ENCODE results near the gene GPATCH2L. TPM values are rescaled to one million over a fixed set of nuclear protein-coding genes. Genes with fewer than 3 reads are reported as not detected.

Gene GPATCH2L
- total and polyA plus RNA-seq, 7 donors, result 6.2 to 42.6 (median 29.9) TPM

DNA sequence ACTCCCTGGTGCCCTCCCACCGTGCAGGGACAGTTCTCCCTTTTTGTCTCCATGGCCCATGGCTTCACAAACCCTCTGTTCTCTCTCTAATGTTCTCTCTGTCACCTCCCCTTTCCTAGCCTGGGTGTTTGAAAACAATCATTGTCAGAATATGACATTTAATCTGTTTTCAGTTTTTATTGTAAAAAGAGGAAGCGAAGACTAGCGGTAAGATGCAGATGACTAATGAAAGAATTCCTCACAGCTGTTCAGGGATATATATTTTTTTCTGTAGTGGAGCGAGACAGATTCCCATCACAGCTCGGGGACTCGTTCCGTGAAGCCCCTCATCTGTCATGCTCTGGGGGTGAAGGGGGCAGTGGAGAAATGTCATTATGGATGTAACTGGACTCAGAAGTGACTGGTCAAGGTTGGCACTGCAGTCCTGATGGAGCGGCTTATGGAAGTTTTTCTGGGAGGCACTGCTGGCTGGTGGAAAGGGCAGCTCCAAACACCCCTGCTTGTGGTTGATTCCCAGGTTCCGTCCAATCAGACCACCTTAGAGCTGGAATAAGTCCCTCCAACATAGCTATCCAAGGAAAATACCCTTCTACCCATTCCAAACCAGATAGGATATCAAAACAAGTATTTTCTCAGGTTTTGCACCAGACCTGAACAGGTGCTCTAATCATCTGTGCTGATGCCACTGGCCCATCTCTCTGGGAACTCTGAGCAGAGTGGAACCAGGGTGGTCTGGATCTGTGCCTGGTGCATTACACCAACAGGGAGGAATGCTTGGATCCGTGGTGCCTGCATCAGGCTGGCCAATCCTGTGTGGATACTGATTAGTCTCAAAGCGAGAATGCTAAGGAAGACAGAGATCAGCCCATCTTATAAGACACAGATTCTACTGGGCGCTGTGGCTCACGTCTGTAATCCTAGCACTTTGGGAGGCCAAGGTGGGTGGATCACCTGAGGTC lies 84.7 kb downstream of the GPATCH2L start:
- no peaks in the 10 kb centered on the region for H3K9me3 ChIP-seq
- ATAC-seq, result no peak
- intact Hi-C loops (cut with DNase I), result no loop called here

DNA sequence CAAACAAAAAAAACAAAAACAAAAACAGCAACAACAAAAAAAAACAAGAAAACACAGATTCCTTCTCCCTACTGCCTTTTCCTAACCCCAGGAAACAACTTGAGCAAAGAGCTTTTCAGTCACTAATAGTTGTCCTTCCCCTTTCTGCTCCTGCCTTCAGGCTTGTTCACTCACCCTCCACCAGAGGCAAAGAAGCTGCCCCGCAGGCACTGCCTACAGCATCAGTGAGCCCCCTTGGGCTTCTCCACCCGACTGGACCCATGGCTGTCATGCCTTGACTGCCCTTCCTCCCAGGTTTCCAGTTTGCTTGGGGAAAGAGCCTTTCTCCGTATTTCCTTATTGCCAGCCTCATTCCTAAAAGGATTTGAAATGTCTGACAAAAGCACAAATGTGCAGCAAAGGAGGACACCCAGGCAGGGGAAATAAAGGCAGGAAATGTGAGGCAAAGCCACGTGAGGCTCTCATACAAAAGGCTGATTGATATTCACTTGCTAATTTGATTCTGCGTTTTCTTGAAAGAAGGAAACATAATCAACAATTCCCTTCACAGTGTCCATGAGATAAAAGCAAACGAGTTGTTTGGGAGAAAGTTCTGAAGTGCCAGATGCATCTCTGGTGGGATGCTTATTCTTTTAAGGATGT lies 85.7 kb downstream of the GPATCH2L start:
- DNase-seq (no peak), ATAC-seq (no peak)
- no peaks in the 10 kb centered on the region for H3K9me3 ChIP-seq
- peaks cover 0 to 1% (median 0%) of the 10 kb centered on the region in 3 donors for H3K27me3 ChIP-seq (ENCODE audit: insufficient read depth in 3 of 3, low read length in 2 of 3)
- no peak overlapping the region for H3K27ac ChIP-seq
- WGBS, 3 donors, result 63 to 76% (median 65%) methylated on average over 6 of the region's 6 CpGs
- H3K4me3 ChIP-seq, result no peak overlapping the region
- intact Hi-C loops (cut with DNase I), result no loop called here
- H3K4me1 ChIP-seq, result no peaks in the 10 kb centered on the region
- TF ChIP-seq, protein P1, sequence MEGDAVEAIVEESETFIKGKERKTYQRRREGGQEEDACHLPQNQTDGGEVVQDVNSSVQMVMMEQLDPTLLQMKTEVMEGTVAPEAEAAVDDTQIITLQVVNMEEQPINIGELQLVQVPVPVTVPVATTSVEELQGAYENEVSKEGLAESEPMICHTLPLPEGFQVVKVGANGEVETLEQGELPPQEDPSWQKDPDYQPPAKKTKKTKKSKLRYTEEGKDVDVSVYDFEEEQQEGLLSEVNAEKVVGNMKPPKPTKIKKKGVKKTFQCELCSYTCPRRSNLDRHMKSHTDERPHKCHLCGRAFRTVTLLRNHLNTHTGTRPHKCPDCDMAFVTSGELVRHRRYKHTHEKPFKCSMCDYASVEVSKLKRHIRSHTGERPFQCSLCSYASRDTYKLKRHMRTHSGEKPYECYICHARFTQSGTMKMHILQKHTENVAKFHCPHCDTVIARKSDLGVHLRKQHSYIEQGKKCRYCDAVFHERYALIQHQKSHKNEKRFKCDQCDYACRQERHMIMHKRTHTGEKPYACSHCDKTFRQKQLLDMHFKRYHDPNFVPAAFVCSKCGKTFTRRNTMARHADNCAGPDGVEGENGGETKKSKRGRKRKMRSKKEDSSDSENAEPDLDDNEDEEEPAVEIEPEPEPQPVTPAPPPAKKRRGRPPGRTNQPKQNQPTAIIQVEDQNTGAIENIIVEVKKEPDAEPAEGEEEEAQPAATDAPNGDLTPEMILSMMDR (IDR thresholded peaks at IDR 0.05), result no peak
- H3K36me3 ChIP-seq (ENCODE audit: insufficient read depth in 1 of 2, low read depth in 1 of 2), result peaks cover 2 to 4% of the 10 kb centered on the region in 2 donors

More for the DNA sequence above, 84.7 kb downstream of the GPATCH2L start:
- H3K27ac ChIP-seq, result no peak overlapping the region
- H3K4me1 ChIP-seq, result no peaks in the 10 kb centered on the region
- WGBS, 3 donors, result 55 to 60% (median 56%) methylated on average over 13 of the region's 13 CpGs
- peaks cover 2 to 4% of the 10 kb centered on the region in 2 donors for H3K36me3 ChIP-seq (ENCODE audit: insufficient read depth in 1 of 2, low read depth in 1 of 2)
- no peak overlapping the region for H3K4me3 ChIP-seq
- H3K27me3 ChIP-seq (ENCODE audit: insufficient read depth in 3 of 3, low read length in 2 of 3), result peaks cover 0 to 1% (median 0%) of the 10 kb centered on the region in 3 donors
- TF ChIP-seq, protein P1 (IDR thresholded peaks at IDR 0.05), result no peak
- DNase-seq, result no peak

DNA sequence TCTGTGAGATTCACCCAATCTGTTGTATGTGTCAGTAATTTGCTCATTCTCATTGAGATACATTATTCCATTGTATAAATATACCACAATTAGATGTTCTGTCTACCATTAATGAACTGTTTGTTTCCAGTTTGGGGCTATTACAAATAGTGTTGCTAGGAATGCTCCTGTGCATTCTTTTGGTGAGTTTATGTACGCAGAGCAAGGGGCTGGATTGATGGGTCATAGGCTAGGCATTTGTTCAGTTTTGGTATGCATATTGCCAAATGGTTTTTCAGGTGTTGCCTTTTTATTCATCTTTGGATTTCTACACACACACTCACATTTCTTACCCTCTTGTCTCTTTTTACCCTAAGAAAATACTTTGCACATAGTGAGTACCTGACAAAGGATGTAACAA lies 93.4 kb downstream of the GPATCH2L start:
- peaks cover 0 to 6% (median 0%) of the 10 kb centered on the region in 3 donors for H3K27me3 ChIP-seq (ENCODE audit: insufficient read depth in 3 of 3, low read length in 2 of 3)
- WGBS, 3 donors, result 90 to 94% (median 91%) methylated on average over 1 of the region's 1 CpG

DNA sequence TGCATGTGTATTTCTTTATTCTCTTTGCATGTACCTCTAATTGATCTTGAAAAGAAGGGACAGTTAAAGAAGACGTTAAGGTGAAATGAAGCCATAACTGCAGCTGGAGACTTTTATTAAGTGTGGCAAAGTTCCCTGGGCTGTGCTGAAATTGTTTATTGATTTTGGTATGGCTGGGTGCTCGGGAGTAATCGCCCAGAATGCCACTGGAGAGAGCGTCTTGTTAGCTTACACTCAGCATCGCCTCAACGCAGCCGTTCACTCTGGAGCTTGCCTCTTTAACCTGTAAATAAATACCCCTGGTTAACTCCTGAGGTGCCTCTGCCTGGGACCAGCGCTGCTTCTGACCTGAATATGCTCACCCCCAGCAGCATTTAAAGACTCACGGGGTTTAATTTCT lies 98.6 kb downstream of the GPATCH2L start:
- DNase-seq (no peak), ATAC-seq (no peak)
- TF ChIP-seq, protein P1 (IDR thresholded peaks at IDR 0.05), result no peak
- WGBS, 3 donors, result 19 to 22% (median 22%) methylated on average over 9 of the region's 9 CpGs
- intact Hi-C loops (cut with DNase I), result no loop called here
- Histone ChIP-seq H3K27me3 (ENCODE audit: insufficient read depth in 3 of 3, low read length in 2 of 3) (peaks cover 0 to 6% (median 0%) of the 10 kb centered on the region in 3 donors), H3K36me3 (ENCODE audit: insufficient read depth in 1 of 2, low read depth in 1 of 2) (no peaks in the 10 kb centered on the region), H3K4me3 (no peak overlapping the region), H3K9me3 (no peaks in the 10 kb centered on the region), H3K27ac (no peak overlapping the region), H3K4me1 (no peaks in the 10 kb centered on the region)

More for the DNA sequence above, 93.4 kb downstream of the GPATCH2L start:
- peaks cover 4% of the 10 kb centered on the region for H3K9me3 ChIP-seq
- no peaks in the 10 kb centered on the region for H3K36me3 ChIP-seq (ENCODE audit: insufficient read depth in 1 of 2, low read depth in 1 of 2)
- DNase-seq (no peak), ATAC-seq (no peak)
- no peak overlapping the region for H3K27ac ChIP-seq
- H3K4me3 ChIP-seq, result no peak overlapping the region
- TF ChIP-seq, protein P1 (IDR thresholded peaks at IDR 0.05), result no peak
- no peaks in the 10 kb centered on the region for H3K4me1 ChIP-seq
- intact Hi-C loops (cut with DNase I), result no loop called here

Data from psoas muscle (tissue), 8 donors.